ENCODE measurements around the gene GYG1. TPM values are rescaled to one million over a fixed set of nuclear protein-coding genes. Genes with fewer than 3 reads are reported as not detected.

GYG1 gene
- total and polyA plus RNA-seq, 2 experiments from 2014 or later, result 33.2 to 40.9 TPM

DNA sequence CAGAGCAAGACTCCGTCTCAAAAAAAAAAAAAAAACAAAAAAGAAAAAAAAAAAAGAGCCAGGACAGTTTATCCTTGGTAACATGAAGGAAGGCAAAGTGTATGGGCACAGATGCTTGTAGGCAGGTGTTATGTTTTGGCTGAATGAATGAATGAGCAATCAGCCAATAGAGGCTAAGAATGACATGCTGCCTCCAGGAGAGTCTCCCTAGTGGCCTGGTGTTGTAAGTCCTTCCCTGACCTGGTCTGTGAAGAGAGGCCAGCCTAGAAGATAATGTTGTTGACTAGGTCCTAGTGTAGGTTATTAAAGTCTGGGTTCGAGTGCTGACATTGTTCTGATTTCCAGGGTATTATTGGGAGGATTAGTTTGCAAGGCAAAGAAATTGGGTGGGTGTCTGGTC is 24.9 kb downstream of the GYG1 start:
- peaks cover 9% of the 10 kb centered on the region for H3K27me3 Mint-ChIP-seq (ENCODE audit: insufficient read depth, low read depth, poor library complexity)
- Histone ChIP-seq H3K36me3 (ENCODE audit: insufficient read depth) (peaks cover 9% of the 10 kb centered on the region), H3K27me3 (ENCODE audit: insufficient read depth) (no peaks in the 10 kb centered on the region), H3K79me2 (replicated peaks; ENCODE audit: insufficient read depth) (no peaks in the 10 kb centered on the region), H4K20me1 (replicated peaks; ENCODE audit: insufficient read depth) (no peaks in the 10 kb centered on the region), H3F3A (replicated peaks; ENCODE audit: low read depth) (no peaks in the 10 kb centered on the region), H3K27ac (ENCODE audit: low read depth) (no peak overlapping the region), H3K9me2 (ENCODE audit: insufficient read depth) (no peaks in the 10 kb centered on the region), H3K4me2 (no peak overlapping the region), H3K4me3 (no peak overlapping the region), H3K4me1 (ENCODE audit: insufficient read depth) (peaks cover 17% of the 10 kb centered on the region), H2AFZ (no peak overlapping the region)
- H3K4me1 Mint-ChIP-seq, result peaks cover 38% of the 10 kb centered on the region
- H3K27ac Mint-ChIP-seq, result no peak overlapping the region; the same call in 1 of the 2 replicates
- H3K4me3 Mint-ChIP-seq, result no peak overlapping the region
- ATAC-seq (no peak), DNase-seq (ENCODE audit: low spot score) (no peak)
- TF ChIP-seq, protein P1, sequence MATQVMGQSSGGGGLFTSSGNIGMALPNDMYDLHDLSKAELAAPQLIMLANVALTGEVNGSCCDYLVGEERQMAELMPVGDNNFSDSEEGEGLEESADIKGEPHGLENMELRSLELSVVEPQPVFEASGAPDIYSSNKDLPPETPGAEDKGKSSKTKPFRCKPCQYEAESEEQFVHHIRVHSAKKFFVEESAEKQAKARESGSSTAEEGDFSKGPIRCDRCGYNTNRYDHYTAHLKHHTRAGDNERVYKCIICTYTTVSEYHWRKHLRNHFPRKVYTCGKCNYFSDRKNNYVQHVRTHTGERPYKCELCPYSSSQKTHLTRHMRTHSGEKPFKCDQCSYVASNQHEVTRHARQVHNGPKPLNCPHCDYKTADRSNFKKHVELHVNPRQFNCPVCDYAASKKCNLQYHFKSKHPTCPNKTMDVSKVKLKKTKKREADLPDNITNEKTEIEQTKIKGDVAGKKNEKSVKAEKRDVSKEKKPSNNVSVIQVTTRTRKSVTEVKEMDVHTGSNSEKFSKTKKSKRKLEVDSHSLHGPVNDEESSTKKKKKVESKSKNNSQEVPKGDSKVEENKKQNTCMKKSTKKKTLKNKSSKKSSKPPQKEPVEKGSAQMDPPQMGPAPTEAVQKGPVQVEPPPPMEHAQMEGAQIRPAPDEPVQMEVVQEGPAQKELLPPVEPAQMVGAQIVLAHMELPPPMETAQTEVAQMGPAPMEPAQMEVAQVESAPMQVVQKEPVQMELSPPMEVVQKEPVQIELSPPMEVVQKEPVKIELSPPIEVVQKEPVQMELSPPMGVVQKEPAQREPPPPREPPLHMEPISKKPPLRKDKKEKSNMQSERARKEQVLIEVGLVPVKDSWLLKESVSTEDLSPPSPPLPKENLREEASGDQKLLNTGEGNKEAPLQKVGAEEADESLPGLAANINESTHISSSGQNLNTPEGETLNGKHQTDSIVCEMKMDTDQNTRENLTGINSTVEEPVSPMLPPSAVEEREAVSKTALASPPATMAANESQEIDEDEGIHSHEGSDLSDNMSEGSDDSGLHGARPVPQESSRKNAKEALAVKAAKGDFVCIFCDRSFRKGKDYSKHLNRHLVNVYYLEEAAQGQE (IDR thresholded peaks at IDR 0.05; ENCODE audit: unreplicated experiment), result no peak
- TF ChIP-seq, protein P2, sequence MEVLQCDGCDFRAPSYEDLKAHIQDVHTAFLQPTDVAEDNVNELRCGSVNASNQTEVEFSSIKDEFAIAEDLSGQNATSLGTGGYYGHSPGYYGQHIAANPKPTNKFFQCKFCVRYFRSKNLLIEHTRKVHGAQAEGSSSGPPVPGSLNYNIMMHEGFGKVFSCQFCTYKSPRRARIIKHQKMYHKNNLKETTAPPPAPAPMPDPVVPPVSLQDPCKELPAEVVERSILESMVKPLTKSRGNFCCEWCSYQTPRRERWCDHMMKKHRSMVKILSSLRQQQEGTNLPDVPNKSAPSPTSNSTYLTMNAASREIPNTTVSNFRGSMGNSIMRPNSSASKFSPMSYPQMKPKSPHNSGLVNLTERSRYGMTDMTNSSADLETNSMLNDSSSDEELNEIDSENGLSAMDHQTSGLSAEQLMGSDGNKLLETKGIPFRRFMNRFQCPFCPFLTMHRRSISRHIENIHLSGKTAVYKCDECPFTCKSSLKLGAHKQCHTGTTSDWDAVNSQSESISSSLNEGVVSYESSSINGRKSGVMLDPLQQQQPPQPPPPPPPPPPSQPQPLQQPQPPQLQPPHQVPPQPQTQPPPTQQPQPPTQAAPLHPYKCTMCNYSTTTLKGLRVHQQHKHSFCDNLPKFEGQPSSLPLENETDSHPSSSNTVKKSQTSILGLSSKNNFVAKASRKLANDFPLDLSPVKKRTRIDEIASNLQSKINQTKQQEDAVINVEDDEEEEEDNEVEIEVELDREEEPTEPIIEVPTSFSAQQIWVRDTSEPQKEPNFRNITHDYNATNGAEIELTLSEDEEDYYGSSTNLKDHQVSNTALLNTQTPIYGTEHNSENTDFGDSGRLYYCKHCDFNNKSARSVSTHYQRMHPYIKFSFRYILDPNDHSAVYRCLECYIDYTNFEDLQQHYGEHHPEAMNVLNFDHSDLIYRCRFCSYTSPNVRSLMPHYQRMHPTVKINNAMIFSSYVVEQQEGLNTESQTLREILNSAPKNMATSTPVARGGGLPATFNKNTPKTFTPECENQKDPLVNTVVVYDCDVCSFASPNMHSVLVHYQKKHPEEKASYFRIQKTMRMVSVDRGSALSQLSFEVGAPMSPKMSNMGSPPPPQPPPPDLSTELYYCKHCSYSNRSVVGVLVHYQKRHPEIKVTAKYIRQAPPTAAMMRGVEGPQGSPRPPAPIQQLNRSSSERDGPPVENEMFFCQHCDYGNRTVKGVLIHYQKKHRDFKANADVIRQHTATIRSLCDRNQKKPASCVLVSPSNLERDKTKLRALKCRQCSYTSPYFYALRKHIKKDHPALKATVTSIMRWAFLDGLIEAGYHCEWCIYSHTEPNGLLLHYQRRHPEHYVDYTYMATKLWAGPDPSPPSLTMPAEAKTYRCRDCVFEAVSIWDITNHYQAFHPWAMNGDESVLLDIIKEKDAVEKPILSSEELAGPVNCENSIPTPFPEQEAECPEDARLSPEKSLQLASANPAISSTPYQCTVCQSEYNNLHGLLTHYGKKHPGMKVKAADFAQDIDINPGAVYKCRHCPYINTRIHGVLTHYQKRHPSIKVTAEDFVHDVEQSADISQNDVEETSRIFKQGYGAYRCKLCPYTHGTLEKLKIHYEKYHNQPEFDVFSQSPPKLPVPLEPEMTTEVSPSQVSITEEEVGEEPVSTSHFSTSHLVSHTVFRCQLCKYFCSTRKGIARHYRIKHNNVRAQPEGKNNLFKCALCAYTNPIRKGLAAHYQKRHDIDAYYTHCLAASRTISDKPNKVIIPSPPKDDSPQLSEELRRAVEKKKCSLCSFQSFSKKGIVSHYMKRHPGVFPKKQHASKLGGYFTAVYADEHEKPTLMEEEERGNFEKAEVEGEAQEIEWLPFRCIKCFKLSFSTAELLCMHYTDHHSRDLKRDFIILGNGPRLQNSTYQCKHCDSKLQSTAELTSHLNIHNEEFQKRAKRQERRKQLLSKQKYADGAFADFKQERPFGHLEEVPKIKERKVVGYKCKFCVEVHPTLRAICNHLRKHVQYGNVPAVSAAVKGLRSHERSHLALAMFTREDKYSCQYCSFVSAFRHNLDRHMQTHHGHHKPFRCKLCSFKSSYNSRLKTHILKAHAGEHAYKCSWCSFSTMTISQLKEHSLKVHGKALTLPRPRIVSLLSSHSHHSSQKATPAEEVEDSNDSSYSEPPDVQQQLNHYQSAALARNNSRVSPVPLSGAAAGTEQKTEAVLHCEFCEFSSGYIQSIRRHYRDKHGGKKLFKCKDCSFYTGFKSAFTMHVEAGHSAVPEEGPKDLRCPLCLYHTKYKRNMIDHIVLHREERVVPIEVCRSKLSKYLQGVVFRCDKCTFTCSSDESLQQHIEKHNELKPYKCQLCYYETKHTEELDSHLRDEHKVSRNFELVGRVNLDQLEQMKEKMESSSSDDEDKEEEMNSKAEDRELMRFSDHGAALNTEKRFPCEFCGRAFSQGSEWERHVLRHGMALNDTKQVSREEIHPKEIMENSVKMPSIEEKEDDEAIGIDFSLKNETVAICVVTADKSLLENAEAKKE (CRISPR knock-in tag; IDR thresholded peaks at IDR 0.05), result no peak
- TF ChIP-seq, protein P3, sequence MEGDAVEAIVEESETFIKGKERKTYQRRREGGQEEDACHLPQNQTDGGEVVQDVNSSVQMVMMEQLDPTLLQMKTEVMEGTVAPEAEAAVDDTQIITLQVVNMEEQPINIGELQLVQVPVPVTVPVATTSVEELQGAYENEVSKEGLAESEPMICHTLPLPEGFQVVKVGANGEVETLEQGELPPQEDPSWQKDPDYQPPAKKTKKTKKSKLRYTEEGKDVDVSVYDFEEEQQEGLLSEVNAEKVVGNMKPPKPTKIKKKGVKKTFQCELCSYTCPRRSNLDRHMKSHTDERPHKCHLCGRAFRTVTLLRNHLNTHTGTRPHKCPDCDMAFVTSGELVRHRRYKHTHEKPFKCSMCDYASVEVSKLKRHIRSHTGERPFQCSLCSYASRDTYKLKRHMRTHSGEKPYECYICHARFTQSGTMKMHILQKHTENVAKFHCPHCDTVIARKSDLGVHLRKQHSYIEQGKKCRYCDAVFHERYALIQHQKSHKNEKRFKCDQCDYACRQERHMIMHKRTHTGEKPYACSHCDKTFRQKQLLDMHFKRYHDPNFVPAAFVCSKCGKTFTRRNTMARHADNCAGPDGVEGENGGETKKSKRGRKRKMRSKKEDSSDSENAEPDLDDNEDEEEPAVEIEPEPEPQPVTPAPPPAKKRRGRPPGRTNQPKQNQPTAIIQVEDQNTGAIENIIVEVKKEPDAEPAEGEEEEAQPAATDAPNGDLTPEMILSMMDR (conservative IDR thresholded peaks at IDR 0.05; ENCODE audit: low read depth in 2 of 2), result no peak
- no peak for TF ChIP-seq ZNF114 (CRISPR knock-in tag; IDR thresholded peaks at IDR 0.05)
- TF ChIP-seq NANOG (IDR thresholded peaks at IDR 0.05; ENCODE audit: borderline replicate concordance), result no peak
- TF ChIP-seq ZNF331 (CRISPR knock-in tag; IDR thresholded peaks at IDR 0.05; ENCODE audit: low read depth), result no peak
- TF ChIP-seq CREB1 (CRISPR knock-in tag; IDR thresholded peaks at IDR 0.05; ENCODE audit: low read depth), result no peak
- no peak for TF ChIP-seq EZH2 (IDR thresholded peaks at IDR 0.05; ENCODE audit: low read depth, unreplicated experiment)
- TF ChIP-seq STAT1 (IDR thresholded peaks at IDR 0.05; ENCODE audit: unreplicated experiment), result no peak
- no peaks in the 10 kb centered on the region for H3K9me3 Mint-ChIP-seq
- peaks cover 37% of the 10 kb centered on the region for H3K36me3 Mint-ChIP-seq (ENCODE audit: low read depth)
